Pancreas (tissue), 10 donors: ENCODE results near the gene FBN2. TPM values are rescaled to one million over a fixed set of nuclear protein-coding genes. Genes with fewer than 3 reads are reported as not detected.

Experiments used
- ATAC-seq, 4 donors: fragments of 200-7000 bp; cut with Tn5 transposase; one replicate each; pipeline versions ENCODE4 v1.8.0 to v1.9.1; 2020; ENCODE audit warnings: mild to moderate bottlenecking in 4 of 4, moderate library complexity in 4 of 4
- DNase-seq, 6 donors: peaks; one replicate each; pipeline ENCODE4 v3.0.0-alpha.2; 2020
- FAIRE-seq: peaks from 2 replicates; lab custom pipeline; 2012; peaks lifted over from hg19 to GRCh38; lab: Jason Lieb, UNC
- H3K27ac ChIP-seq, 4 donors: fragments of 200-600 bp; sonication (generic); 1 replicate in 3 of 4; 2 replicates in 1 of 4; pipeline versions ENCODE4 v1.5.0 to v1.8.0; 2020
- H3K27me3 ChIP-seq, 4 donors: fragments of 200-600 bp; one replicate each; pipeline ENCODE4 v1.8.0; 2021
- H3K36me3 ChIP-seq, 3 donors: fragments of 200-600 bp; sonication (generic) in 1 of 3; one replicate each; pipeline versions ENCODE4 v1.5.0 to v1.8.0; 2020 to 2021
- H3K4me1 ChIP-seq, 3 donors: fragments of 200-600 bp; one replicate each; pipeline ENCODE4 v1.8.0; 2021
- H3K4me3 ChIP-seq, 4 donors: fragments of 200-600 bp; sonication (generic) in 2 of 4; one replicate each; pipeline versions ENCODE4 v1.5.0 to v1.8.0; 2020 to 2021
- H3K9me3 ChIP-seq, 4 donors: fragments of 200-600 bp; one replicate each; pipeline ENCODE4 v1.8.0; 2021
- WGBS, 2 donors: extraction: QIAGEN DNeasy Blood & Tissue Kit; methylation state at CpG; one replicate each; pipeline ENCODE4 v1.1.7; 2013; 5-methylcytosine and 5-hydroxymethylcytosine counted together
- intact Hi-C, 3 donors: fragments of 100-400 bp; cut with DNase I; formaldehyde crosslinking; loops; one replicate each; pipeline versions ENCODE4 v1.11.1 to v1.14.2; 2022
- polyA plus RNA-seq, 2 donors: library from polyadenylated mRNA; stranded (reverse); fragments of 200-250 nt; gene quantifications; one replicate each; pipeline ENCODE4 v1.2.3, GENCODE V29; 2013
- total RNA-seq, 6 donors: library from RNA; stranded (reverse); fragmentation: NEBNext Ultra II Directional in 4 of 6; extraction: Animal tissue kit (Norgen Biotek cat#: 25700) in 4 of 6; gene quantifications; one replicate each; pipeline versions ENCODE4 v1.2.1 to v1.2.4, GENCODE V29; 2021 to 2023
- TF ChIP-seq, protein P1 (sequence below), 4 donors: fragments of 200-600 bp; sonication (generic) in 3 of 4; IDR thresholded peaks; one replicate each; pipeline versions ENCODE4 v1.5.0 to v1.8.0; 2021; ENCODE audit warnings: antibody characterized with exemption in 4 of 4
- donor health status: healthy with polysubstance abuse.
- donor health status: DM: no; HTN: no; CAD: no; lungs with moderate emphysema.
- donor health status: DM: no; HTN: no; CAD: no.
- donor health status: control.
- donor health status: control.
- donor health status: Bipolar disorder and iron deficiency.
- donor health status: DM: yes; HTN: yes; CAD: no.
- donor health status: DM: no; HTN: no; CAD: no.
- donor health status: DM: no; HTN: no; CAD: no.
- donor health status: DM: yes; HTN: yes; CAD: no.

FBN2 gene
- total and polyA plus RNA-seq, 8 donors: 0.04 to 0.78 (median 0.18) TPM; not detected in 3

DNA sequence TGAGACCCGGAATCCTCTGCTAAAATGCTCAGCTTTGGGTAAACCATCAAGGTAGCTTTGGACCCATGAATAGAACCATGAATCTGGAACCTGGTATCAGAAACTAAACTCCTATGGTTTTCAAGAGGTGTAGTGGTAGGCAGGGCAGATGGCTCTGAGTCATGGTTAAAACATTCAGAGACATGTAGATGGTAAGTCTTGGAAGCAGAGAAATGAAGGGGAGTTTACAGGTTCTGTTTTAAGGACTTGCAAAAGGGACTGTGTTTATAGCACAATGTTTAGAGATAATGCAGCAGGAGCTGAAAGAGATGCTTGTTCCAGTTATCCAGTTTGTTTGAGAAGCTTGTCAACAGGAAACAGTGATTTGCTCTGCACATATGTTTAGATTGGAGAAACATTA lies 36.0 kb upstream of the FBN2 start:
- Histone ChIP-seq H3K9me3 (no peaks in the 10 kb centered on the region), H3K27me3 (no peaks in the 10 kb centered on the region), H3K27ac (no peak overlapping the region), H3K36me3 (no peaks in the 10 kb centered on the region), H3K4me1 (no peaks in the 10 kb centered on the region), H3K4me3 (no peak overlapping the region)
- TF ChIP-seq, protein P1, sequence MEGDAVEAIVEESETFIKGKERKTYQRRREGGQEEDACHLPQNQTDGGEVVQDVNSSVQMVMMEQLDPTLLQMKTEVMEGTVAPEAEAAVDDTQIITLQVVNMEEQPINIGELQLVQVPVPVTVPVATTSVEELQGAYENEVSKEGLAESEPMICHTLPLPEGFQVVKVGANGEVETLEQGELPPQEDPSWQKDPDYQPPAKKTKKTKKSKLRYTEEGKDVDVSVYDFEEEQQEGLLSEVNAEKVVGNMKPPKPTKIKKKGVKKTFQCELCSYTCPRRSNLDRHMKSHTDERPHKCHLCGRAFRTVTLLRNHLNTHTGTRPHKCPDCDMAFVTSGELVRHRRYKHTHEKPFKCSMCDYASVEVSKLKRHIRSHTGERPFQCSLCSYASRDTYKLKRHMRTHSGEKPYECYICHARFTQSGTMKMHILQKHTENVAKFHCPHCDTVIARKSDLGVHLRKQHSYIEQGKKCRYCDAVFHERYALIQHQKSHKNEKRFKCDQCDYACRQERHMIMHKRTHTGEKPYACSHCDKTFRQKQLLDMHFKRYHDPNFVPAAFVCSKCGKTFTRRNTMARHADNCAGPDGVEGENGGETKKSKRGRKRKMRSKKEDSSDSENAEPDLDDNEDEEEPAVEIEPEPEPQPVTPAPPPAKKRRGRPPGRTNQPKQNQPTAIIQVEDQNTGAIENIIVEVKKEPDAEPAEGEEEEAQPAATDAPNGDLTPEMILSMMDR (IDR thresholded peaks at IDR 0.05): no peak
- ATAC-seq: no peak
- intact Hi-C loops: no loop called here
- no peak for FAIRE-seq
- no peak for DNase-seq
- WGBS, 2 donors: 65 to 73% methylated on average over 1 of the region's 1 CpG

DNA sequence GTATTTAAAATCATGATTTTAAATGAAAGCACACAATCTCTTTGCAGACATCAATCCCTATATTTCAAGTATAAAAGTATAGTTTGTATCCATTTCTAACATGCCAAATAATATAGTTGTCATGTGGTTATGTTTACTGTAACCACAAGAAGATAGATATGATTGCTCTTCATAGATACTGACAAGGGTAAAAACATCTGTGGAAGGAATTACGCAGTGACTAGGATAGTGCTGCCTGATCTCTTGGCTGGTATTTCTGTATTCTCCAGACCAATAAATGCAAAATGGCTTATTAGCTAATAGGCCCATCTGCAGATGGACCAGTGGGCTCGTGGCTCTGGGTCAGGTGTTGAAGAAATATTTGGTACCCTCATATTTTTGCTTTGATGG lies 34.9 kb upstream of the FBN2 start:
- Histone ChIP-seq H3K4me1 (no peaks in the 10 kb centered on the region), H3K27ac (no peak overlapping the region), H3K4me3 (no peak overlapping the region), H3K36me3 (no peaks in the 10 kb centered on the region), H3K9me3 (no peaks in the 10 kb centered on the region), H3K27me3 (no peaks in the 10 kb centered on the region)
- WGBS, 2 donors: 65 to 69% methylated on average over 2 of the region's 2 CpGs
- intact Hi-C loops: no loop called here
- DNase-seq (no peak), FAIRE-seq (no peak), ATAC-seq (no peak)
- TF ChIP-seq, protein P1 (IDR thresholded peaks at IDR 0.05): no peak

DNA sequence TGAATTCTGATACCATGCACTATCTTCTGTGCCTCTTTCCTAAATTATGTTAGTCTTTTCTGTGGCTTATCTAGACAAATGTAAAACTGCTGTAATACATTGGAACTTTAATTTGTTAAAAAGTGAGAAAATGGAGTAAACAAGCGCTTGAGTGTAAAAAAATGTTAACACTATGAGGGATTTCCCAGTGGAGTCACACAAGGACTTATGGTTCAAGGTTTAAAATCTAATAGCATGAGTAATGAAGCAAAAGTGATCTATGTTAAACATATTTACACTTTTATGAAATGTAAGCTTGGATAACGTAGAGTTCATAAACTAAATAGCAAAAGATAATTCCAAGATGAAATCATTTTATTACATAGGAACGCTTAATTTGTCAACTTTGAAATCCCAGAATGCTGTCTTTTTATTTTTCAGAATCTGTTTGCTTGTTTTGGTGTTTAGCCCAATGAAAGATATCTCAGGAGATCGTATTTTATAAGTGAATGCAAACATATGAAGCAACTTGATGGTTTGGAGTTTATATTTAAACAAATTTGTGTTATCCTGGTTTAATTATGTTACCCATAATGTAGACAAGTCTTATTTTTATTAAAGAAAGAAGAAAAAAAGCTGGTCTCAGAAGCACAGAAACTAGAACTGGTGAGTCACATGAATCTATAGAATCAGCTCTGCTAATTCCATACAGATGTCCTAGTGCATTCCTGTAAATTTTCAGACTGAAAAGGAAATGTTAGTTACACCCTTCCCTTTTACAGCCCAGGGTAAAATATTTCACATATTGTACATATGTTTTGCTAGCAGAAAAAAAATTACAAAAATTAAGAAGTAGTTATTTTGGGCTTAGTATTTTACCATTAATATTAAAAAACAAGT lies 34.2 kb upstream of the FBN2 start:
- Histone ChIP-seq H3K4me3 (no peak overlapping the region), H3K27ac (no peak overlapping the region), H3K27me3 (no peaks in the 10 kb centered on the region), H3K36me3 (no peaks in the 10 kb centered on the region), H3K4me1 (no peaks in the 10 kb centered on the region), H3K9me3 (no peaks in the 10 kb centered on the region)
- DNase-seq (no peak), FAIRE-seq (no peak), ATAC-seq (no peak)
- intact Hi-C loops: no loop called here
- TF ChIP-seq, protein P1 (IDR thresholded peaks at IDR 0.05): no peak
- WGBS, 2 donors: 63 to 73% methylated on average over 4 of the region's 4 CpGs

DNA sequence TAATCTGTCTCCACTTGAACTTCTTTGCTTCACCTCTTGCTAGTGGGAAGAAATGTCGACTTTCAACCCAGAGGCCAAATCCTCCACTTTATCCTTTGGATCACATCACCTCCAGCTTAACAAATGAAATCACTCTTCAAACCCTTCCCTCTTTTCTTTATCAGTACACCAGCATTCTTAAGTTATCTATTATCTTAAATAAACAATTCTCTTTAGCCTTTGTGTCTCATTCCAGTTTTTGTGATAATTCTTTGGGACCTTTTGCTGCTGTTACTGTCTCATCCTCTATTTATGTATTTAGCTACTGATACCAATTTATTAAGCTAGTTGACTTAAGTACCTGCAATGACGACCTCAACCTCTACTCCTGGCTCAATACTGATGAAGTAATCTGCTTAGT lies 28.1 kb upstream of the FBN2 start:
- DNase-seq: no peak
- no peak overlapping the region for H3K4me3 ChIP-seq
- WGBS, 2 donors: 8 to 18% methylated on average over 2 of the region's 2 CpGs
- TF ChIP-seq, protein P1 (IDR thresholded peaks at IDR 0.05): no peak
- no peaks in the 10 kb centered on the region for H3K27me3 ChIP-seq
- no peaks in the 10 kb centered on the region for H3K36me3 ChIP-seq
- intact Hi-C loops: no loop called here
- no peak for ATAC-seq
- H3K9me3 ChIP-seq: no peaks in the 10 kb centered on the region
- H3K4me1 ChIP-seq: no peaks in the 10 kb centered on the region
- no peak overlapping the region for H3K27ac ChIP-seq
- FAIRE-seq: no peak
